Measurements from ENCODE around the gene UFSP1.
"Not testable (repeated sequence)": the region's sequence is repeated elsewhere in the genome, so short reads cannot be mapped to it uniquely, and the experiment has no call there.

The UFSP1 gene

GRCh38 chr7:100859856-100860255, 29.7 kb downstream of the UFSP1 start:
- no peaks in the 10 kb centered on the region for H4K20me1 ChIP-seq (ENCODE audit: insufficient read depth, low read length)

GRCh38 chr7:100856871-100857282, 32.6 kb downstream of the UFSP1 start:
- Histone ChIP-seq H3K27ac (ENCODE audit: low read length) (no peak overlapping the region), H3K4me1 (ENCODE audit: low read length) (no peaks in the 10 kb centered on the region), H2AFZ (ENCODE audit: low read length) (no peak overlapping the region), H3K36me3 (replicated peaks; ENCODE audit: insufficient read depth, low read length) (no peaks in the 10 kb centered on the region), H3K9me2 (replicated peaks; ENCODE audit: insufficient read depth, low read length) (no peaks in the 10 kb centered on the region), H3F3A (ENCODE audit: insufficient read depth, low read length) (no peaks in the 10 kb centered on the region), H4K20me1 (ENCODE audit: insufficient read depth, low read length) (no peaks in the 10 kb centered on the region), H3K9me3 (replicated peaks; ENCODE audit: insufficient read depth, low read length) (no peaks in the 10 kb centered on the region), H3K4me2 (ENCODE audit: low read depth, low read length) (no peak overlapping the region), H3K9ac (ENCODE audit: low read length) (no peak overlapping the region), H3K4me3 (ENCODE audit: low read length) (no peak overlapping the region), H3K79me2 (ENCODE audit: low read length) (peaks cover 10% of the 10 kb centered on the region), H3K27me3 (replicated peaks; ENCODE audit: insufficient read depth, low read length) (no peaks in the 10 kb centered on the region)
- DNase-seq, result no peak
- TF ChIP-seq EZH2phosphoT487 (IDR thresholded peaks at IDR 0.05; ENCODE audit: low read length) (no peak), CTCF (IDR thresholded peaks at IDR 0.05; ENCODE audit: low read length) (no peak), EZH2 (optimal IDR thresholded peaks at IDR 0.05; ENCODE audit: low read depth, low read length) (no peak)

More at GRCh38 chr7:100859856-100860255, 29.7 kb downstream of the UFSP1 start:
- Histone ChIP-seq H3K4me3 (ENCODE audit: low read length) (no peak overlapping the region), H3K79me2 (ENCODE audit: low read length) (no peaks in the 10 kb centered on the region), H2AFZ (ENCODE audit: low read length) (no peak overlapping the region), H3F3A (ENCODE audit: insufficient read depth, low read length) (no peaks in the 10 kb centered on the region), H3K4me2 (ENCODE audit: low read depth, low read length) (no peak overlapping the region), H3K9ac (ENCODE audit: low read length) (no peak overlapping the region), H3K36me3 (replicated peaks; ENCODE audit: insufficient read depth, low read length) (no peaks in the 10 kb centered on the region), H3K9me3 (replicated peaks; ENCODE audit: insufficient read depth, low read length) (no peaks in the 10 kb centered on the region), H3K27me3 (replicated peaks; ENCODE audit: insufficient read depth, low read length) (no peaks in the 10 kb centered on the region), H3K9me2 (replicated peaks; ENCODE audit: insufficient read depth, low read length) (no peaks in the 10 kb centered on the region), H3K27ac (ENCODE audit: low read length) (no peak overlapping the region), H3K4me1 (ENCODE audit: low read length) (no peaks in the 10 kb centered on the region)
- TF ChIP-seq CTCF (IDR thresholded peaks at IDR 0.05; ENCODE audit: low read length) (no peak), EZH2phosphoT487 (IDR thresholded peaks at IDR 0.05; ENCODE audit: low read length) (no peak), EZH2 (optimal IDR thresholded peaks at IDR 0.05; ENCODE audit: low read depth, low read length) (no peak)
- DNase-seq, result no peak

- no peaks in the 10 kb centered on the region for H4K20me1 ChIP-seq (ENCODE audit: insufficient read depth, low read length)
- peaks cover 10% of the 10 kb centered on the region for H3K79me2 ChIP-seq (ENCODE audit: low read length)
- no peaks in the 10 kb centered on the region for H3K36me3 ChIP-seq (replicated peaks; ENCODE audit: insufficient read depth, low read length)
- H3K27ac ChIP-seq (ENCODE audit: low read length), result no peak overlapping the region
- no peaks in the 10 kb centered on the region for H3F3A ChIP-seq (ENCODE audit: insufficient read depth, low read length)
- TF ChIP-seq CTCF (IDR thresholded peaks at IDR 0.05; ENCODE audit: low read length), result no peak
- TF ChIP-seq EZH2 (optimal IDR thresholded peaks at IDR 0.05; ENCODE audit: low read depth, low read length), result no peak
- TF ChIP-seq EZH2phosphoT487 (IDR thresholded peaks at IDR 0.05; ENCODE audit: low read length), result no peak
- no peaks in the 10 kb centered on the region for H3K9me3 ChIP-seq (replicated peaks; ENCODE audit: insufficient read depth, low read length)
- H3K4me2 ChIP-seq (ENCODE audit: low read depth, low read length), result no peak overlapping the region
- no peak for DNase-seq
- no peak overlapping the region for H3K9ac ChIP-seq (ENCODE audit: low read length)
- no peak overlapping the region for H3K4me3 ChIP-seq (ENCODE audit: low read length)
- H2AFZ ChIP-seq (ENCODE audit: low read length), result no peak overlapping the region
- no peaks in the 10 kb centered on the region for H3K27me3 ChIP-seq (replicated peaks; ENCODE audit: insufficient read depth, low read length)
- H3K4me1 ChIP-seq (ENCODE audit: low read length), result no peaks in the 10 kb centered on the region
- no peaks in the 10 kb centered on the region for H3K9me2 ChIP-seq (replicated peaks; ENCODE audit: insufficient read depth, low read length)
Observed at GRCh38 chr7:100855515-100855914, 34.0 kb downstream of the UFSP1 start.

- not testable (repeated sequence) for H3K79me2 ChIP-seq (ENCODE audit: low read length); H3K36me3 ChIP-seq (replicated peaks; ENCODE audit: insufficient read depth, low read length); H3K9me3 ChIP-seq (replicated peaks; ENCODE audit: insufficient read depth, low read length); H3F3A ChIP-seq (ENCODE audit: insufficient read depth, low read length); H3K4me3 ChIP-seq (ENCODE audit: low read length); H3K27ac ChIP-seq (ENCODE audit: low read length); H3K4me2 ChIP-seq (ENCODE audit: low read depth, low read length); H3K9me2 ChIP-seq (replicated peaks; ENCODE audit: insufficient read depth, low read length); DNase-seq; H3K27me3 ChIP-seq (replicated peaks; ENCODE audit: insufficient read depth, low read length); H4K20me1 ChIP-seq (ENCODE audit: insufficient read depth, low read length); H3K9ac ChIP-seq (ENCODE audit: low read length); H2AFZ ChIP-seq (ENCODE audit: low read length); H3K4me1 ChIP-seq (ENCODE audit: low read length)
Observed at GRCh38 chr7:100854899-100855298, 34.6 kb downstream of the UFSP1 start.
